Left cardiac atrium (tissue), 4 donors: ENCODE results near the gene FLYWCH2. TPM values are rescaled to one million over a fixed set of nuclear protein-coding genes. Genes with fewer than 3 reads are reported as not detected.
A peak's percentile ranks its signal among the peaks of the same experiment; 100 is the strongest.

ENCODE experiments used
- ATAC-seq, 2 donors: fragments of 200-7000 bp; cut with Tn5 transposase; one replicate each; pipeline ENCODE4 v1.9.1; 2020; ENCODE audit warnings: mild to moderate bottlenecking in 2 of 2, moderate library complexity in 2 of 2
- DNase-seq: peaks from one replicate; pipeline ENCODE4 v3.0.0-alpha.2; 2020
- intact Hi-C, 2 donors: fragments of 100-400 bp; cut with DNase I; formaldehyde crosslinking; loops; one replicate each; pipeline versions ENCODE4 v1.14.1 to v1.15.1; 2022 to 2023
- total RNA-seq, 2 donors: library from RNA; stranded (reverse); fragmentation: NEBNext Ultra II Directional; extraction: Animal tissue kit (Norgen Biotek cat#: 25700); gene quantifications; one replicate each; pipeline ENCODE4 v1.2.1, GENCODE V29; 2021
- donor health status: DM: no; HTN: yes; CAD: no.
- donor health status: DM: no; HTN: yes; CAD: no; lungs with severe emphysema.
- donor health status: DM: yes; HTN: yes; CAD: no.
- donor health status: Dilated cardiomyopathy.

FLYWCH2 gene
- total RNA-seq, 2 donors from 2014 or later = 27.1 to 29.1 TPM

- DNase-seq (no peak), ATAC-seq (peak; percentile 3 to 13)
- intact Hi-C loops = loop anchor here (5.0 to 10.0 kb wide), 2 partner anchors 48 to 51 kb away; no protein-coding TSS in a partner anchor
Observed at GRCh38 chr16:2874032-2874911, 8.7 kb upstream of the FLYWCH2 start.

DNA sequence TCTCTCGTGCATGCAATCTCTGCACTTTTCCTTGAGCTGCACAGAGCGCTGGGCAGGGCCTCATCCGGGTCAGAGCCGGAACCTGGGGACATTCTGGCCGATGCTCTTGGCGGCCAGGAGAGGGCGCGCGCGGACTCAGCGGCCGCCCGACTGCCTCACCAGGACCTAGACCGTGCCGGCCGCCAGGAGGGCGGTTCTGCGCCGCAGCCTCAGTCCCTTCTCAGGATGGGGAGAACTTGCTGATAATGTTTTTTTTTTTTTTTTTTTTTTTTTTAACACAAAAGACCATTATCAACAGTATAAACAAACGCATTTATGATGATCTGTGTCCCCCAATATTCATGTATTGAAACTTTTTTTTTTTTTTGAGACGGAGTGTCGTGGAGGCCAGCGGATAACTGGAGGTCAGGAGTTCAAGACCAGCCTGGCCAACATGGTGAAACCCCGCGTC, 8.1 kb upstream of the FLYWCH2 start:
- DNase-seq (peak; percentile 85), ATAC-seq (peak; percentile 99)
- intact Hi-C loops = loop anchor here (5.0 to 10.0 kb wide), 2 partner anchors 47 to 50 kb away; no protein-coding TSS in a partner anchor

DNA sequence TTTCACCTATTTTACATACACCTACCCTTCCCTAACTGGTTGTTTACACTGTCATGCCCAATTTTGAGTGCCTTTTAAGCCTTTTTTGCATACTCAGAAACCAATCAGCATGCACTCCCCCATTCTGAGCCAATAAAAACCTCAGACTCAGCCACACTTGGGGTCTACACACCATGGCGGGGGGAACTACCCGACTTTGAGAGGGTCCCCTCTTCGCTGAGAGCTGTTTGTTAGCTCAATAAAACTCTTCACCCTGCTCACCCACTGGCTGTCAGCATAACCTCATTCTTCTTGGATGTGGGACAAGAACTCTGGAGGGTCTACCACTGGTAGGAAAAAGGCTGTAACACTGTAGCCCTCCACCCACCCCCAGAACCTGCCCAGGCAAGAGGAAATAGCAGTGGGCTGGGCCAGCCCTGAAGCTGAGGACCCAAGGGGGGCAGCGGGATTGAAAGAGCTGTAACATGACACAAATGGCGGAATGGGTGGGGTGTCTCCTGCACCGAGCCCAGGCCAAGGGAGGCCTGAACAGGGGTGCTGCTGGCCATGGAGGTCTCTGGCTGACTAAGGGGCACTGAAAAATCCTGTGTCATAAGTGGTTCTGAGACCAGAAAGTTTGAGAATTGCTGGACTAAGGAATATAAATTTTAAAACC, 3.0 kb upstream of the FLYWCH2 start:
- DNase-seq = no peak
- intact Hi-C loops = loop anchor here in 1 of 2 donors (10.0 kb wide), 1 partner anchor 45 kb away; no protein-coding TSS in a partner anchor
- no peak for ATAC-seq

DNA sequence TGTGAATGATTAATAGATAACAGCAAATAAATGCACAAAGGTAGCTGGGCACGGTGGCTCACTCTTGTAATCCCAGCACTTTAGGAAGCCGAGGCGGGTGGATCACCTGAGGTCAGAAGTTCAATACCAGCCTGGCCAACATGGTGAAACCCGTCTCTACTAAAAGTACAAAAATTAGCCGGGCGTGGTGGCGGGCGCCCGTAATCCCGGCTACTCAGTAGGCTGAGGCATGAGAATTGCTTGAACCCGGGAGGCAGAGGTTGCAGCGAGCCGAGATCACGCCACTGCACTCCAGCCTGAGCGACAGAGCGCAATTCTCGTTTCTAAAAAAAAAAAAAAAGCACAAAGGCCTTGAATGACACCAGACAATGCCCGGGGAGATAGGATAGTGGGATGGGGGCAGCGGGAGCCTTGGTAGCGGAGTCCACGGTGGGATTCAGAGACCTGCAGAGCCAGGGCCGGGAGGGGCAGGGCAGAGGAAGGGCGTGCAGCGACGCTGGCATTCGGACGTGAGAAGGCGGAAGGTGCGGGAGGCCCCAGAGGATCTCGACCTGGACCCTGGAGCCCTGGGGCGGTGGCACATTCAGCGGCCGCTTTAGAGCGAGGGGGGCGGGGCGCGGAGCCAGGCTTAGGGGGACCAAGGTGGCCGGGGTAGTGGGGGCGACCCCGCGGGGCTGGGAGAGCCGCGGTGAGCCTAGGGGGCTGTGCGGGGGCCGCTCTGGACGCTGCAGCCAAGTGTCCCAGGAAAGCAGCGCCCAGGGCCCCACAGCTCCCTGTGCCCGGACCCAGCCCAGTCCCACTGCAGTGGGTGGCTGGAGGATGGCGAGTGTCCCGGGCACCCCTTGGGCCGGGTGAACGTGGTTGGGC, 999 bp upstream of the FLYWCH2 start:
- ATAC-seq (peak; percentile 10 to 20), DNase-seq (peak; percentile 66)
- intact Hi-C loops = loop anchor here in 1 of 2 donors (2.0 kb wide), 1 partner anchor 23 kb away; no protein-coding TSS in a partner anchor

- intact Hi-C loops = loop anchor here in 1 of 2 donors (2.0 kb wide), 1 partner anchor 21 kb away; no protein-coding TSS in a partner anchor
- peak; percentile 17 to 28 for ATAC-seq
- DNase-seq = no peak
Observed at GRCh38 chr16:2883458-2883908, 468 bp downstream of the FLYWCH2 start.

DNA sequence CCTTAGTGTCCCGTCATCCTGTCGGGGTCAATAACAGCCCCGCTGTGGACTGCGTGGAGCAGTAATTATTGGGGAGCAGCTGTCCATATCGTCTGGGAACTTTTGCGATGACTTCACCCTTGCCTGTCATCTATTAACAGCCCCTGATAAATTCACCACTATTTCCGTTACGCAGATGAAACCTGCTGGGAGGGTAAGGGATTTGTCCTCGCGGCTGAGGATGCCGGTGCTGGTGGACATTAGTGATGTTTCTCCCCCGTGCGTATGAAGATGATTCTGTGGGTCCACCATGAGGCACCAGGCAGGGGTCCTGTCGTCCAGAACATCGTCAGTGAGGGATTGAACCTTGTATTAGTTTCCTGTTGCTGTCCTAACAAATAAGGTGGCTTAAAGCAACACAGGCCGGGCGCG, 1.0 kb downstream of the FLYWCH2 start:
- intact Hi-C loops = no loop called here
- DNase-seq (no peak), ATAC-seq (no peak)

- ATAC-seq (no peak), DNase-seq (no peak)
- intact Hi-C loops = no loop called here
Observed at GRCh38 chr16:2894231-2894630, 11.2 kb downstream of the FLYWCH2 start.

- ATAC-seq (no peak), DNase-seq (no peak)
- intact Hi-C loops = no loop called here
Observed at GRCh38 chr16:2895813-2896212, 12.8 kb downstream of the FLYWCH2 start.

DNA sequence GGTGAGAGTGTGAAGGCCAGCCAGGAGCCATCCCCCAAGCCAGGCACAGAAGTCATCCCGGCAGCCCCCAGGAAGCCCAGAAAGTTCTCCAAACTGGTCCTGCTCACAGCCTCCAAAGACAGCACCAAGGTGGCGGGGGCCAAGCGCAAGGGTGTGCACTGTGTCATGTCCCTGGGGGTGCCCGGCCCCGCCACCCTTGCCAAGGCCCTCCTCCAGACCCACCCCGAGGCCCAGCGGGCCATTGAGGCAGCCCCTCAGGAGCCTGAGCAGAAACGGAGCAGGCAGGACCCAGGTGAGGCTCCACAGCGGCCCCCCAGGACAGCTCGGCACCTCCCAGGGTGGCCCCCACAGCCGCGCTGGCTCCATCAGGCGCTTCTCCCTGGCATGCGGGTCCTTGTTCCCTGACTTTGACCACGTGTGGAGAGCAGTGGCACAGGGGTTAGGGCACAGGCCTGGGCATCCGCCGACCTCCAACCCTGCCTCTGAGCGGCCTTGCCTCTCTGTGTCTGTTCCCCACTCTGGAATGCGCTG, 13.5 kb downstream of the FLYWCH2 start:
- DNase-seq (no peak), ATAC-seq (peak in 1 of 2 donors; percentile 7)
- intact Hi-C loops = no loop called here

DNA sequence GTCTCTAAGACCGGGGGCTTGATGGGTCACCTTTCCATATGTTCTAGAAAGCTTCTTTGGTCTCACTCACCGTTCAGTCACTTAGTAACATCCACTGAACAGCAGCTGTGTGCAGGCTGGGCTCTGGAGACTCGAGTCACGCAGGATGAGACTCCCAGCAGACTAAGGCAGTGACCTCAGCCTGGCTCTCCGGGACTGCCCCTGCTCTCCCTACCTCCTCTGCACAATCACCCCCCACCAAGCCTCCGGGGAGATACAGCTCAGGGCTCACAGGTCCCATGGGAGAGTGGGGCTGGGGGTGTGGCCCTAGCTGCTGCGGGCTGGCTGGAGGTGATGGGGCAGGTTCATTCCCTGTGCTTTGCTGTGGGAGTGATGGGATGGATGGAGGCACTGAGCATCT, 14.1 kb downstream of the FLYWCH2 start:
- no peak for DNase-seq
- no peak for ATAC-seq
- intact Hi-C loops = no loop called here

- DNase-seq (no peak), ATAC-seq (no peak)
- intact Hi-C loops = no loop called here
Observed at GRCh38 chr16:2898831-2899563, 16.0 kb downstream of the FLYWCH2 start.

DNA sequence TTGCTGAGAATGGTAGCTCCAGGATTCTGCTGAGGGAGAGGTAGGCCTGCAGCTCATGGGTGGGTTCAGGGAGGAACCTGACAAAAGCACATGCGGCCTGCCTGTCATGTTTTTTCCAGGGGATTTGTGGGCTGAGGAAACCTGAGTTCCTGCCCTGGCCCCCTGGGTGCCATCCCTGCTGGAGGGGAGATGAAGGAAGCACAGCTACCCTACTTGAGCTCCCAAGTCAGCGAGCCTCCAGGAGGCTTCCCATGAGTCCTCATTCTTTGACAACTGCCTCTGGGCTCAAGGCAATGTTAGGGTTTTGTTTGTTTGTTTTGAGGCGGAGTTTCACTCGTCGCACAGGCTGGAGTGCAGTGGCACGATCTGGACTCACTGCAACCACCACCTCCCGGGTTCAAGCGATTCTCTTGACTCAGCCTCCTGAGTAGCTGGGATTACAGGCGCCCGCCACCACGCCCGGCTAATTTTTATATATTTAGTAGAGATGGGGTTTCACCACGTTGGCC, 16.6 kb downstream of the FLYWCH2 start:
- intact Hi-C loops = no loop called here
- no peak for DNase-seq
- no peak for ATAC-seq

GRCh38 chr16:2900526-2901075, 17.6 kb downstream of the FLYWCH2 start:
- DNase-seq (no peak), ATAC-seq (no peak)
- intact Hi-C loops = no loop called here

DNA sequence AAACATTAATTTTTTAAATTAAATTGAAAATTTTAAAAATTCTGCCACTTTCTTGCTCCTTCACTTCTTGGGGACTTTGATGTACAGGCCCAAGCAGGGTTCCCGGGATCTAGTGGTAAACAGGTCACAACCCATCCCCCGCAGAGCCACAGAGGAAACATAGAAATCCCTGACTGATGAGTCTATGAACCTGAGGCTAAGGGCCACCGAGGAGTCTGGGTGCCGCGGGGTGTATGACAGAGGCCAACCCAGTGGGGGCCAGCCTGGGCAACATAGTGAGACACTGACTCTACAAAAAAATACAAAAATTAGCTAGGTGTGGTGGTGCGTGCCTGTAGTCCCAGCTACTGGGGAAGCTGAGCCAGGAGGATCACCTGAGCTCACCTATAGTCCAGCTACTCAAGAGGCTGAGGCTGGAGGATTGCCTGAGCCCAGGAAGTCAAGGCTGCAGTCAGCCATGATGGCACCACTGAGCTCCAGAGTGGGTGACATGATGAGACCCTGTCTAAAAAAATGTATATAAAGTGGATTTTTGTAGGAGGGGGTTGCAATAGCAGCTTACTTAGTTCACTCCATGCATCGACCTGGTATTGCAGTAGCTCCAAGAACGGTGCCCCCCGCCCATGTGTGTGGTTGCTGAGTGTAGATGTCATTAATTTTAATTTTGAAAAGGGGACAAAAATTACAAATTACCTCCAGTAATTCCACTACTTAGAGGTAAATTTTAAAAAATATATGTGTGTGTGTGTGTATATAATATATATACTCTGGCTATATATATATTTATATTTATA, 19.5 kb downstream of the FLYWCH2 start:
- DNase-seq (no peak), ATAC-seq (no peak)
- intact Hi-C loops = no loop called here

DNA sequence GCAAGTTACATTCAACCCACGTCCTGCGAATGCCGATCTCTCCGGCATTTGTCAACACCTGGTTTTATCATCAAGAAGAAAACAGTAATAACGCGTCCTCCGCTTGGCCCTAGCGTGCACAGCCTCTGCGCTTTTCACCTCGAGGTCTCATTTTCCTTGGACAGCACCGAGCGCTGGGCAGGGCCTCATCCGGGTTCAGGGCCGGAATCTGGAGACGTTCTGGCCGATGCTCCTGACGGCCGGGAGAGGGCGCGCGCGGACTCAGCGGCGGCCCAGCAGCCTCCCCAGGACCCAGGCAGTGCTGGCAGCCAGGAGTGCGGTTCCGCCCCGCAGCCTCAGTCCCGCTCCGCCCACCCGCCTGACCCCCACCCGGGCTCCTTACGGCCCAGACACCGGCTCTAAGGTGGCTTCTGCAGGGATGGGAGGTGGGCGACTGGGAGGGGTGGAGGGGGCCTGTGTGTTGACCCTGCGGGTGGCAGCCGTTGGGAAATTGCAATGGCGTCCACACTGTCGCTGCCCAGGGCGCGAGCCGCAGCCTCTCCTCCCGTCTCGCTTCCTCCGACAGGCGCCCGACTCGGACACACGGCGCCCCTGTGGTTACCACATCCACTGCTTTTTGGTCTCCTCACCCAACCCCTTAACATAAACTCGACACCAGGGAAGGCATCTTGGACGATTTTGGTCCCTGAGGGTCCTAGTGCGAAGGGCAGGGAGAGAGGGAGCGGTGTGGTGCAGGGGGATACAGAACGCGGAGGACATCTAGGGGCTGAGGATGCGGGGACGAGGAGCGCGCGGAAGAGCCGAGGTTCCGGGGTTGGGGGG, 21.3 kb downstream of the FLYWCH2 start:
- intact Hi-C loops = loop anchor here in 1 of 2 donors (2.0 kb wide), 1 partner anchor 22 kb away; the partner anchor contains the start of gene FLYWCH2
- peak; percentile 88 for DNase-seq
- peak; percentile 64 to 66 for ATAC-seq

DNA sequence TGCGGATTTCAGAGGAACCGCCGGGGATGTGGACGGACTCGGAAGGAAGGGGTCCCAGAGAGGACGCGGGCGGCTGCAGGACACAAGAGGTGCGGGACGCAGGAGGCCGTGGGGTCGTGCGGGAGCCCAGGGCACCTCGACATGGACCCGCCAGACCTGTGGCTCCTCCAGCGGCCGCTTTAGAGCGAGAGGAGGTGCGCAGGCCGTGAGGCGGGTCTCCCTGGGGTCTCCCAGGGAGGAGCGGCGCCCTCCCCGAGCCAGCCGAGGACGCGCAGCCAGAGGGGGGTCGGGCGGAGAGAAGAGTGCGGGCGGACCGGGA, 21.9 kb downstream of the FLYWCH2 start:
- DNase-seq = peak; percentile 53
- intact Hi-C loops = loop anchor here in 1 of 2 donors (2.0 kb wide), 1 partner anchor 22 kb away; the partner anchor contains the start of gene FLYWCH2
- ATAC-seq = no peak
